ENCODE measurements around the gene CREBZF.
"Not testable (repeated sequence)": the region's sequence is repeated elsewhere in the genome, so short reads cannot be mapped to it uniquely, and the experiment has no call there.

CREBZF gene

GRCh38 chr11:85626496-85626895, 38.4 kb downstream of the CREBZF start:
- no peak for DNase-seq (ENCODE audit: low read depth in 2 of 2)

DNA sequence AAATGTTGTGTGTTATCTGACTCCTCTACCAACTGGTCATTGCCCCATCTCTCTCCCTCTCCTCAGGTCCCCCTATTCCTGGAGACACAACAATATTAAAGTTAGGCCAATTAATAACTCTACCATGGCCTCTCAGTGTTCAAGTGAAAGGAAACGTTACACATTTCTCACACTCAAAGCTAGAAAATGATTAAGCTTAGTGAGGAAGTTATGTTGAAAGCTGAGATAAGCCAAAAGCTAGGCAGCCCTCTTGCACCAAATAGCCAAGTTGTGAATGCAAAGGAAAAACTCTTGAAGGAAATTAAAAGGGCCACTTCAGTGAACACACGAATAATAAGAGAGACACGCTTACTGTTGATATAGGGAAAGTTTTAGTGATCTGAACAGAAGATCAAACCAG, 44.7 kb downstream of the CREBZF start:
- no peak for DNase-seq (ENCODE audit: low read depth in 2 of 2)

DNA sequence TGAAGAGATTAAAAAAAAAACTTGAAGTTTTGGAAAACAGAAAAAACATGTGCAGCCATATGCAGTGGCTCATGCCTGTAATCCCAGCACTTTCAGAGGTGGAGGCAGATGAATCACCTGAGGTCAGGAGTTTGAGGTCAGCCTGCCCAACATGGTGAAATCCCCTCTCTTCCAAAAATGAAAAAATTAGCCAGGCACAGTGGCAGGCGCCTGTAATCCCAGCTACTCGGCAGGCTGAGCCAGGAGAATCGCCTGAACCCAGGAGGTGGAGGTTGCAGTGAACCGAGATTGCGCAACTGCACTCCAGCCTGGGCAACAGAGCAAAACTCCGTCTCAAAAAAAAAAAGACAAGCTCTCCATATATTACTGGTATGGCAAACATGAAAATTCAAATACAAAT, 45.4 kb downstream of the CREBZF start:
- DNase-seq (ENCODE audit: low read depth in 2 of 2), result no peak

DNA sequence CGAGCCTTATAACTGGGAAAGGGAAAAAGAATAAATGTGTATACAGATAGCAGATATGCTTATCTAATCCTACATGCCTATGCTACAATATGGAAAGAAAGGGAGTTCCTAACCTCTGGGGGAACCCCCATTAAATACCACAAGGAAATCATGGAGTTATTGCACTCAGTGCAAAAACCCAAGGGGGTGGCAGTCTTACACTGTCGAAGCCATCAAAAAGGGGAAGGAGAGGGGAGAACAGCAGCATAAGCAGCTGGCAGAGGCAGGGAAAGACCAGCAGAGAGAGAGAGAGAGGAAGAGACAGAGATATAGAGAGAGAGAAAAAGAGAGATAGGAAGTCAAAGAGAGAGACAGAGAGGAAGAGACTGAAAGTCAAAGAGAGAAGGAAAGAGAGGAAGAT, 53.3 kb downstream of the CREBZF start:
- not testable (repeated sequence) for DNase-seq (ENCODE audit: low read depth in 2 of 2)
